ENCODE data around the gene FLYWCH2. TPM values are rescaled to one million over a fixed set of nuclear protein-coding genes. Genes with fewer than 3 reads are reported as not detected.
A peak's percentile ranks its signal among the peaks of the same experiment; 100 is the strongest.

The FLYWCH2 gene
- total RNA-seq, 1 experiment from 2014 or later = 16.5 TPM

- H3K27ac Mint-ChIP-seq = no peak overlapping the region
- DNase-seq = no peak
- H2AFZ ChIP-seq (ENCODE audit: low read length) = no peak overlapping the region
Observed at GRCh38 chr16:2912330-2913199, 29.6 kb downstream of the FLYWCH2 start.

More at GRCh38 chr16:2912330-2913199, 29.6 kb downstream of the FLYWCH2 start:
- peak overlapping the region; percentile 98 for H3K4me2 ChIP-seq (ENCODE audit: insufficient read depth, insufficient read length, low read length)
- Mint-ChIP-seq H3K36me3 (ENCODE audit: insufficient read depth in 1 of 3, low read depth in 3 of 3) (peaks cover 5 to 14% (median 12%) of the 10 kb centered on the region in 3 experiments), H3K4me1 (peaks cover 9 to 12% of the 10 kb centered on the region in 2 experiments), H3K27me3 (ENCODE audit: low read depth) (peaks cover 18% of the 10 kb centered on the region), H3K4me3 (peak overlapping the region; percentile 79 to 92), H3K9me3 (no peaks in the 10 kb centered on the region)
- H3K4me1 ChIP-seq (ENCODE audit: insufficient read depth, low read length) = peaks cover 3% of the 10 kb centered on the region; the same call in 1 of the 2 replicates
- H3K18ac ChIP-seq (ENCODE audit: insufficient read length, low read depth, low read length) = peak overlapping the region; percentile 2
- H3K27me3 ChIP-seq (ENCODE audit: insufficient read depth, low read length) = peaks cover 3% of the 10 kb centered on the region; the same call in 1 of the 2 replicates
- H2AK5ac ChIP-seq (ENCODE audit: insufficient read length, low read length) = no peak overlapping the region
- H3K4ac ChIP-seq (ENCODE audit: low read depth, low read length) = no peak overlapping the region
- H4K91ac ChIP-seq (ENCODE audit: insufficient read length, low read depth, low read length) = no peak overlapping the region
- H2BK20ac ChIP-seq (ENCODE audit: low read depth, low read length, poor library complexity, severe bottlenecking) = no peak overlapping the region
- WGBS (ENCODE audit: extremely low coverage, insufficient read length, low lambda C conversion rate) = no CpG with 5 or more reads among the region's 39 CpGs
- H3K14ac ChIP-seq (ENCODE audit: insufficient read depth, low read length) = no peak overlapping the region
- H2BK120ac ChIP-seq (ENCODE audit: low read depth, low read length, poor library complexity, severe bottlenecking) = no peak overlapping the region
- H4K20me1 ChIP-seq (ENCODE audit: control insufficient read depth, insufficient read depth, insufficient read length) = no peaks in the 10 kb centered on the region
- no peak overlapping the region for H3K23ac ChIP-seq (ENCODE audit: insufficient read length, low read depth, low read length)
- no peak overlapping the region for H2BK5ac ChIP-seq (ENCODE audit: insufficient read length, low read length)
- no peak overlapping the region for H4K5ac ChIP-seq (ENCODE audit: insufficient read length, low read depth, low read length)
- H3K23me2 ChIP-seq (ENCODE audit: insufficient read length, low read depth, low read length, poor library complexity, severe bottlenecking) = peaks cover 5% of the 10 kb centered on the region
- TF ChIP-seq CTCF (conservative IDR thresholded peaks at IDR 0.05) = no peak
- no peak overlapping the region for H2BK15ac ChIP-seq (ENCODE audit: low read depth, low read length)
- no peak overlapping the region for H2BK12ac ChIP-seq (ENCODE audit: insufficient read length, low read depth, low read length)
- H3K9me3 ChIP-seq (ENCODE audit: control insufficient read depth, low read depth, low read length) = no peaks in the 10 kb centered on the region
- H3K56ac ChIP-seq (ENCODE audit: insufficient read length, low read depth, low read length) = no peak overlapping the region
- no peaks in the 10 kb centered on the region; the same call in 1 of the 2 replicates for H3K79me2 ChIP-seq (ENCODE audit: insufficient read depth, low read length)
- H3K79me1 ChIP-seq (ENCODE audit: insufficient read depth, low read depth, low read length, poor library complexity, severe bottlenecking) = no peaks in the 10 kb centered on the region
- H3T11ph ChIP-seq (ENCODE audit: low read length) = no peak overlapping the region
- H3K27ac ChIP-seq (ENCODE audit: insufficient read length, low read depth, low read length) = no peak overlapping the region
- H3K9ac ChIP-seq (ENCODE audit: extremely low read depth, insufficient read length, low read length) = peak overlapping the region; percentile 70
- H4K8ac ChIP-seq (replicated peaks; ENCODE audit: insufficient read length, low read depth, low read length) = no peak overlapping the region

Measured in H9 (cell line).